HEK293 (cell line): ENCODE results near the gene ADAMTS14.

Source experiments
- CTCF ChIA-PET: fragments of 350-600 bp; formaldehyde crosslinking; extraction: SDS; loops from one replicate; lab custom pipeline; 2021; ENCODE audit warnings: antibody characterized with exemption; lab: Yijun Ruan, JAX
- POLR2A ChIA-PET: fragments of 300-600 bp; formaldehyde crosslinking; extraction: SDS; loops from one replicate; lab custom pipeline; 2020; ENCODE audit warnings: antibody characterized with exemption, inconsistent platforms; lab: Yijun Ruan, JAX
- H3K27ac ChIP-seq: fragments of 200-500 bp; sonication (Bioruptor generic); 2 replicates; pipeline ENCODE4 v1.5.1; 2014; ENCODE audit warnings: low read depth, low read length, control low read depth, inconsistent platforms; ENCODE audit errors: extremely low read depth
- H3K36me3 ChIP-seq, 2 experiments: fragments of 200-500 bp in 1 of 2; sonication (Bioruptor generic) in 1 of 2; 1 replicate in 1 of 2; 2 replicates in 1 of 2; pipeline ENCODE4 v1.5.1; 2014 to 2017; ENCODE audit warnings: inconsistent platforms in 2 of 2, low read length in 2 of 2; ENCODE audit not compliant: control insufficient read depth in 2 of 2, insufficient read depth in 1 of 2
- H3K4me1 ChIP-seq: fragments of 200-500 bp; sonication (Bioruptor generic); 2 replicates; pipeline ENCODE4 v1.5.1; 2014; ENCODE audit warnings: mild to moderate bottlenecking, low read length, inconsistent platforms; ENCODE audit not compliant: control insufficient read depth, insufficient read depth
- H3K4me3 ChIP-seq: 2 replicates; pipeline ENCODE4 v1.5.1; 2011; ENCODE audit warnings: low read depth, mild to moderate bottlenecking, control low read depth, low read length, moderate library complexity
- H3K9me3 ChIP-seq: fragments of 200-500 bp; sonication (Bioruptor generic); 2 replicates; pipeline ENCODE4 v1.5.1; 2014; ENCODE audit warnings: low read depth, low read length, inconsistent platforms; ENCODE audit not compliant: control insufficient read depth, insufficient read depth
- EGR2 ChIP-seq: fragments of 450-650 bp; formaldehyde crosslinking; IDR thresholded peaks from 2 replicates; pipeline ENCODE4 v1.5.1; 2016; ENCODE audit warnings: low read depth, missing biosample characterization, missing genetic modification characterization
- GLIS1 ChIP-seq: fragments of 450-650 bp; formaldehyde crosslinking; IDR thresholded peaks from 2 replicates; pipeline ENCODE4 v1.5.1; 2016; ENCODE audit warnings: missing biosample characterization, missing genetic modification characterization
- HOXD13 ChIP-seq: sonication (generic); formaldehyde crosslinking; IDR thresholded peaks from 2 replicates; pipeline ENCODE4 v1.8.0; 2022; ENCODE audit warnings: missing genetic modification reagents, borderline replicate concordance
- RBAK ChIP-seq: fragments of 450-650 bp; formaldehyde crosslinking; IDR thresholded peaks from 2 replicates; pipeline ENCODE4 v1.5.1; 2016; ENCODE audit warnings: missing biosample characterization, missing genetic modification characterization
- SETDB1 ChIP-seq: IDR thresholded peaks from one replicate; pipeline ENCODE4 v1.6.1; 2017; ENCODE audit warnings: mild to moderate bottlenecking, low read length, moderate library complexity, mixed read lengths; ENCODE audit not compliant: insufficient read length
- ZBTB17 ChIP-seq: fragments of 450-650 bp; formaldehyde crosslinking; IDR thresholded peaks from 2 replicates; pipeline ENCODE4 v1.5.1; 2016; ENCODE audit warnings: missing biosample characterization, missing genetic modification characterization
- ZBTB48 ChIP-seq: fragments of 450-650 bp; formaldehyde crosslinking; IDR thresholded peaks from 2 replicates; pipeline ENCODE4 v1.5.1; 2016; ENCODE audit warnings: missing biosample characterization, missing genetic modification characterization
- ZNF174 ChIP-seq: fragments of 450-650 bp; formaldehyde crosslinking; IDR thresholded peaks from 2 replicates; pipeline ENCODE4 v1.5.0; 2017; ENCODE audit warnings: missing biosample characterization, mild to moderate bottlenecking, missing genetic modification characterization
- ZNF2 ChIP-seq: fragments of 450-650 bp; formaldehyde crosslinking; IDR thresholded peaks from 2 replicates; pipeline ENCODE4 v1.5.1; 2016; ENCODE audit warnings: missing biosample characterization, missing genetic modification characterization
- ZNF302 ChIP-seq: fragments of 450-650 bp; formaldehyde crosslinking; IDR thresholded peaks from 2 replicates; pipeline ENCODE4 v1.5.1; 2016; ENCODE audit warnings: missing biosample characterization, missing genetic modification characterization, low read depth
- ZNF311 ChIP-seq: fragments of 450-650 bp; formaldehyde crosslinking; IDR thresholded peaks from 2 replicates; pipeline ENCODE4 v1.5.1; 2017; ENCODE audit warnings: missing biosample characterization, missing genetic modification characterization, borderline replicate concordance
- ZNF37A ChIP-seq: fragments of 450-650 bp; IDR thresholded peaks from 2 replicates; pipeline ENCODE4 v1.5.1; 2018; ENCODE audit warnings: missing biosample characterization, missing genetic modification characterization
- ZNF530 ChIP-seq: fragments of 450-650 bp; formaldehyde crosslinking; IDR thresholded peaks from 2 replicates; pipeline ENCODE4 v1.5.1; 2016; ENCODE audit warnings: low read depth, missing biosample characterization, missing genetic modification characterization
- ZNF558 ChIP-seq: fragments of 450-650 bp; formaldehyde crosslinking; IDR thresholded peaks from 2 replicates; pipeline ENCODE4 v1.5.1; 2016; ENCODE audit warnings: missing biosample characterization, missing genetic modification characterization
- ZNF645 ChIP-seq: fragments of 450-650 bp; formaldehyde crosslinking; IDR thresholded peaks from 2 replicates; pipeline ENCODE4; 2016; ENCODE audit warnings: missing biosample characterization, missing genetic modification characterization
- ZNF707 ChIP-seq: fragments of 450-650 bp; formaldehyde crosslinking; IDR thresholded peaks from 2 replicates; pipeline ENCODE4 v1.5.1; 2016; ENCODE audit warnings: missing biosample characterization, missing genetic modification characterization
- ZSCAN16 ChIP-seq: fragments of 450-650 bp; formaldehyde crosslinking; IDR thresholded peaks from 2 replicates; pipeline ENCODE4 v1.5.1; 2016; ENCODE audit warnings: missing biosample characterization, missing genetic modification characterization
- TF ChIP-seq, protein P1 (sequence below): fragments of 450-650 bp; formaldehyde crosslinking; IDR thresholded peaks from 2 replicates; pipeline ENCODE4 v1.5.1; 2017; ENCODE audit warnings: missing biosample characterization, missing genetic modification characterization
- TF ChIP-seq, protein P2 (sequence below): fragments of 450-650 bp; formaldehyde crosslinking; IDR thresholded peaks from 2 replicates; pipeline ENCODE4 v1.5.1; 2017; ENCODE audit warnings: missing biosample characterization, missing genetic modification characterization
- TF ChIP-seq, protein P3 (sequence below): fragments of 450-650 bp; IDR thresholded peaks from 2 replicates; pipeline ENCODE4 v1.5.1; 2018; ENCODE audit warnings: missing biosample characterization, mild to moderate bottlenecking, missing genetic modification characterization
- TF ChIP-seq, protein P4 (sequence below): fragments of 450-650 bp; formaldehyde crosslinking; IDR thresholded peaks from 2 replicates; pipeline ENCODE4 v1.5.1; 2016; ENCODE audit warnings: missing biosample characterization, missing genetic modification characterization

Gene ADAMTS14

GRCh38 chr10:70776455-70777005, 104.2 kb downstream of the ADAMTS14 start:
- ChIA-PET POLR2A (no interaction called here), CTCF (interaction anchor here (0.7 kb wide), 1 partner anchor 1007 kb away, joined by 4 read pairs; no protein-coding TSS in a partner anchor)
- no peaks in the 10 kb centered on the region for H3K9me3 ChIP-seq

DNA sequence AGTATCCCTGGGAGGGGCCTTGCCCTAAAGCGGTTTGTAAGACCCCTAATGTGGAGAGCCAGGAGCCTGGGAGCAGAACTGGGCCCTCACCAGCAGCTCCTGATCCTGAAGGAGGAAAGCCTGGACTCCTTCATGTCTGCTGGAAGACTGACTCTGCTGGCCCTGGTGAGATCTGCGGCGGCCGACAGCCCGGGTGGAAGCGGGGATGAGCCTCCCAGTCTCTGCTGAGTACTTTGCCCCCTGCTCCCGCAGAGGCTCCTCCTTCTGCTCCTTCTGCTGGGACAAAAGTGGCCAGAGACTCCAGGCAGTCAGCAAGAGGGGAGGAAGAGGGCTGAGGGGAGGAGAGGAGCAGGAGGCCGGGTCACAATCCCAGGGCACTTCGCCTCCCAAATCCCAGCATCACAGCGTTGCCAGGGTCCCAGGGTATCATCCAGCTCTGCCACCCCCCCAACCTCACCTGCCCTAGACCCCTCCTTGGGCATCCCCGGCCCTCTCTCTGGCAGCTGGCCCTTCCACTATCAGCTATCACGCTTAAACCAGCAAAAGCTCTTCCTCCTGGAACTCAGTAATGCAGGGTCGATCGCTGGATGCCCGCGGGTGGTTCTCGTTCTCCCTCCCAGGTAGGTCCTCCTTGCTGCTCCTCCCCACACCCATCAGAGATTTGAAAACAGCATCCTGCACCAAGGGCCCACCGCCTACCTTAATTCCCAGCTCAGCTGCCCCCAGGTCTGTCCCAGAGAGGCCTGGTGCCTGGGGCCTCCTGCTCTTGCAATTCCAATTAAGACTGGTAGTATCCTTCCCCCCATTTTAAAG, 105.0 kb downstream of the ADAMTS14 start:
- CTCF ChIA-PET: no interaction called here
- POLR2A ChIA-PET: no interaction called here
- Histone ChIP-seq H3K27ac (no peak overlapping the region), H3K36me3 (no peaks in the 10 kb centered on the region), H3K4me3 (no peak overlapping the region), H3K9me3 (no peaks in the 10 kb centered on the region), H3K4me1 (no peaks in the 10 kb centered on the region)
- TF ChIP-seq RBAK: no peak
- TF ChIP-seq, protein P1, sequence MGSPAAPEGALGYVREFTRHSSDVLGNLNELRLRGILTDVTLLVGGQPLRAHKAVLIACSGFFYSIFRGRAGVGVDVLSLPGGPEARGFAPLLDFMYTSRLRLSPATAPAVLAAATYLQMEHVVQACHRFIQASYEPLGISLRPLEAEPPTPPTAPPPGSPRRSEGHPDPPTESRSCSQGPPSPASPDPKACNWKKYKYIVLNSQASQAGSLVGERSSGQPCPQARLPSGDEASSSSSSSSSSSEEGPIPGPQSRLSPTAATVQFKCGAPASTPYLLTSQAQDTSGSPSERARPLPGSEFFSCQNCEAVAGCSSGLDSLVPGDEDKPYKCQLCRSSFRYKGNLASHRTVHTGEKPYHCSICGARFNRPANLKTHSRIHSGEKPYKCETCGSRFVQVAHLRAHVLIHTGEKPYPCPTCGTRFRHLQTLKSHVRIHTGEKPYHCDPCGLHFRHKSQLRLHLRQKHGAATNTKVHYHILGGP (tag by site-specific recombination): no peak
- TF ChIP-seq, protein P2, sequence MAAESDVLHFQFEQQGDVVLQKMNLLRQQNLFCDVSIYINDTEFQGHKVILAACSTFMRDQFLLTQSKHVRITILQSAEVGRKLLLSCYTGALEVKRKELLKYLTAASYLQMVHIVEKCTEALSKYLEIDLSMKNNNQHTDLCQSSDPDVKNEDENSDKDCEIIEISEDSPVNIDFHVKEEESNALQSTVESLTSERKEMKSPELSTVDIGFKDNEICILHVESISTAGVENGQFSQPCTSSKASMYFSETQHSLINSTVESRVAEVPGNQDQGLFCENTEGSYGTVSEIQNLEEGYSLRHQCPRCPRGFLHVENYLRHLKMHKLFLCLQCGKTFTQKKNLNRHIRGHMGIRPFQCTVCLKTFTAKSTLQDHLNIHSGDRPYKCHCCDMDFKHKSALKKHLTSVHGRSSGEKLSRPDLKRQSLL (tag by site-specific recombination): no peak
- no peak for TF ChIP-seq HOXD13 (CRISPR knock-in tag)
- TF ChIP-seq ZNF174 (tag by site-specific recombination): no peak
- TF ChIP-seq ZNF37A: no peak
- no peak for TF ChIP-seq ZBTB48 (tag by site-specific recombination)
- TF ChIP-seq ZSCAN16: no peak
- no peak for TF ChIP-seq ZNF707 (tag by site-specific recombination)
- TF ChIP-seq SETDB1: no peak

More at GRCh38 chr10:70776455-70777005, 104.2 kb downstream of the ADAMTS14 start:
- TF ChIP-seq, protein P3, sequence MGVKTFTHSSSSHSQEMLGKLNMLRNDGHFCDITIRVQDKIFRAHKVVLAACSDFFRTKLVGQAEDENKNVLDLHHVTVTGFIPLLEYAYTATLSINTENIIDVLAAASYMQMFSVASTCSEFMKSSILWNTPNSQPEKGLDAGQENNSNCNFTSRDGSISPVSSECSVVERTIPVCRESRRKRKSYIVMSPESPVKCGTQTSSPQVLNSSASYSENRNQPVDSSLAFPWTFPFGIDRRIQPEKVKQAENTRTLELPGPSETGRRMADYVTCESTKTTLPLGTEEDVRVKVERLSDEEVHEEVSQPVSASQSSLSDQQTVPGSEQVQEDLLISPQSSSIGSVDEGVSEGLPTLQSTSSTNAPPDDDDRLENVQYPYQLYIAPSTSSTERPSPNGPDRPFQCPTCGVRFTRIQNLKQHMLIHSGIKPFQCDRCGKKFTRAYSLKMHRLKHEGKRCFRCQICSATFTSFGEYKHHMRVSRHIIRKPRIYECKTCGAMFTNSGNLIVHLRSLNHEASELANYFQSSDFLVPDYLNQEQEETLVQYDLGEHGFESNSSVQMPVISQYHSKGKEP (tag by site-specific recombination): no peak
- TF ChIP-seq ZNF311 (tag by site-specific recombination): no peak
- TF ChIP-seq ZNF2 (tag by site-specific recombination): no peak
- Histone ChIP-seq H3K36me3 (no peaks in the 10 kb centered on the region), H3K4me1 (no peaks in the 10 kb centered on the region), H3K4me3 (no peak overlapping the region), H3K27ac (no peak overlapping the region)

GRCh38 chr10:70778267-70778924, 106.1 kb downstream of the ADAMTS14 start:
- H3K27ac ChIP-seq: no peak overlapping the region
- ChIA-PET CTCF (no interaction called here), POLR2A (no interaction called here)
- no peaks in the 10 kb centered on the region for H3K36me3 ChIP-seq
- H3K4me1 ChIP-seq: no peaks in the 10 kb centered on the region
- H3K9me3 ChIP-seq: no peaks in the 10 kb centered on the region
- no peak overlapping the region for H3K4me3 ChIP-seq
- no peak for TF ChIP-seq ZNF302 (tag by site-specific recombination)
- TF ChIP-seq EGR2 (tag by site-specific recombination): peak; percentile 45; the same call in 1 of the 2 replicates
- TF ChIP-seq, protein P4, sequence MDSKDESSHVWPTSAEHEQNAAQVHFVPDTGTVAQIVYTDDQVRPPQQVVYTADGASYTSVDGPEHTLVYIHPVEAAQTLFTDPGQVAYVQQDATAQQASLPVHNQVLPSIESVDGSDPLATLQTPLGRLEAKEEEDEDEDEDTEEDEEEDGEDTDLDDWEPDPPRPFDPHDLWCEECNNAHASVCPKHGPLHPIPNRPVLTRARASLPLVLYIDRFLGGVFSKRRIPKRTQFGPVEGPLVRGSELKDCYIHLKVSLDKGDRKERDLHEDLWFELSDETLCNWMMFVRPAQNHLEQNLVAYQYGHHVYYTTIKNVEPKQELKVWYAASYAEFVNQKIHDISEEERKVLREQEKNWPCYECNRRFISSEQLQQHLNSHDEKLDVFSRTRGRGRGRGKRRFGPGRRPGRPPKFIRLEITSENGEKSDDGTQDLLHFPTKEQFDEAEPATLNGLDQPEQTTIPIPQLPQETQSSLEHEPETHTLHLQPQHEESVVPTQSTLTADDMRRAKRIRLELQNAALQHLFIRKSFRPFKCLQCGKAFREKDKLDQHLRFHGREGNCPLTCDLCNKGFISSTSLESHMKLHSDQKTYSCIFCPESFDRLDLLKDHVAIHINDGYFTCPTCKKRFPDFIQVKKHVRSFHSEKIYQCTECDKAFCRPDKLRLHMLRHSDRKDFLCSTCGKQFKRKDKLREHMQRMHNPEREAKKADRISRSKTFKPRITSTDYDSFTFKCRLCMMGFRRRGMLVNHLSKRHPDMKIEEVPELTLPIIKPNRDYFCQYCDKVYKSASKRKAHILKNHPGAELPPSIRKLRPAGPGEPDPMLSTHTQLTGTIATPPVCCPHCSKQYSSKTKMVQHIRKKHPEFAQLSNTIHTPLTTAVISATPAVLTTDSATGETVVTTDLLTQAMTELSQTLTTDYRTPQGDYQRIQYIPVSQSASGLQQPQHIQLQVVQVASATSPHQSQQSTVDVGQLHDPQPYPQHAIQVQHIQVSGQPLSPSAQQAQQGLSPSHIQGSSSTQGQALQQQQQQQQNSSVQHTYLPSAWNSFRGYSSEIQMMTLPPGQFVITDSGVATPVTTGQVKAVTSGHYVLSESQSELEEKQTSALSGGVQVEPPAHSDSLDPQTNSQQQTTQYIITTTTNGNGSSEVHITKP (tag by site-specific recombination): peak; percentile 91
- TF ChIP-seq ZNF707 (tag by site-specific recombination): no peak
- TF ChIP-seq ZNF558 (tag by site-specific recombination): no peak
- 0 out of 2 replicates have a peak, but pooled peaks have one; percentile 18 for TF ChIP-seq ZBTB17 (tag by site-specific recombination)
- TF ChIP-seq ZNF645 (tag by site-specific recombination): no peak
- no peak for TF ChIP-seq GLIS1
- TF ChIP-seq ZNF530 (tag by site-specific recombination): no peak
